Activated CD4-positive, CD25-positive, alpha-beta regulatory T cell treated with anti-CD3 and anti-CD28 coated beads, Interleukin-2, amount 50 U/mL, for 72 hours (primary cell): ENCODE results near the gene PARP11.

Experiments used
- DNase-seq: peaks from one replicate; pipeline ENCODE4 v3.0.0; 2021

Gene PARP11

GRCh38 chr12:3816266-3816665 lies 56.9 kb downstream of the PARP11 start:
- DNase-seq = no peak

DNA sequence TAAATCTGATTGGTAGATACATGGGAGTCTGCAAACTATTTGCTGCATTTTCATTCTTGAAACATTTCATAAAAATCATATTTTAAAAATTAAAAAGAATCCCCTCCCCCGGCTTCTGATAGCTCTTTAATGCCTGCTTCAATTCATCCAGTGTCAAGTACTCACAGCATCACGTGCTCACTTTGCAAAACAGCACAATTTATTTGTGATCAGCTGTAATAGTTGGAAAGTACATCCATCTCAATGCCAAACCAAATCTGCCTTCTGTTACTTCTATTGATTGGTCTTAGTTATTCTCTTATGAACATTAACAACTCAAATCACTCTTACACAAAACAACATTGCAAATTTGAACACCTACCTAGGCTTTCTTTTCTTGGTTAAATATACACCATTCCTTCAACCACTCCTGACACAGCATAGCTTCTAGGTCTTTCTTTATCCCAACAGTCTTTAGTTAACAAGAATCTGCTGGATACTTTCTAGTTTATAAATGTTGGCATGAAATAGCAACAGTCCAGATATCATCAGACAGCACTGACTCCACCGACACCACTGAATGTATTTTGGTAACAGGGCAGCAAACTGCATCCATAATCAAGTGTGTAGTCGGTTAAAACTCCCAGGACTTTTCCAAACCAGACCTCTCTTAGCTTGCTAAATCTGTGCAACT lies 58.0 kb downstream of the PARP11 start:
- DNase-seq = no peak

DNA sequence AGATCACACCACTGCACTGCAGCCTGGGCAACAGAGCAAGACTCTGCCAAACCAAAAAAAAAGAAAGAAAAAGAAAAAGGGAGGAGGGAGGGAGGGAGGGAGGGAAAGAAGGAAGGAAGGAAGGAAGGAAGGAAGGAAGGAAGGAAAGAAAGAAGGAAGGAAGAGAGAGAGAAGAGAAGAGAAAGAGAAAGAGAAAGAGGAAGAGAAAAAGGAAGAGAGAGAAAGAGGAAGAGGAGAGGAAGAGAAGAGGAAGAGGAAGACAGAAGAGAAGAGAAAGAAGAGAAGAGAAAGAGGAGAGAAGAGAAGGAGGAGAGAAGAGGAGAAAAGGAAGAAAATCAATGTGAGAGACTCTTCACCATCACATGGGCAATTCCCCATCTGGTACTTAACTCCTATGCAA lies 62.7 kb downstream of the PARP11 start:
- DNase-seq = no peak

DNA sequence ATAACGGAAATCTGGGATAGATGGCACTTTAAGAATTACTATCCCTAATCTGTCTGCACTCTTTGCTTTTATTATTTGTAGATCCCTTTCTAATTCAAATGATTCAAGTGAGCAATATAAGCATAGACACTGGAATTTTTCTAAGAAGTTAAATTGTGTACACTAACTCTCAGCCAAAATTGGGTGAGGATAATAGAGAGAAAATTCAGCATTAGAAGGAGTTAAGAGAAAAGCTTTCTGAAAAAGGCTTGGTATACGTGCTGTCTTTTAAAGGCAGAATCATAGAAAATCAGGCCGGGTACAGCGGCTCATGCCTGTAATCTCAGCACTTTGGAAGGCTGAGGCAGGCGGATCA lies 63.2 kb downstream of the PARP11 start:
- no peak for DNase-seq

DNA sequence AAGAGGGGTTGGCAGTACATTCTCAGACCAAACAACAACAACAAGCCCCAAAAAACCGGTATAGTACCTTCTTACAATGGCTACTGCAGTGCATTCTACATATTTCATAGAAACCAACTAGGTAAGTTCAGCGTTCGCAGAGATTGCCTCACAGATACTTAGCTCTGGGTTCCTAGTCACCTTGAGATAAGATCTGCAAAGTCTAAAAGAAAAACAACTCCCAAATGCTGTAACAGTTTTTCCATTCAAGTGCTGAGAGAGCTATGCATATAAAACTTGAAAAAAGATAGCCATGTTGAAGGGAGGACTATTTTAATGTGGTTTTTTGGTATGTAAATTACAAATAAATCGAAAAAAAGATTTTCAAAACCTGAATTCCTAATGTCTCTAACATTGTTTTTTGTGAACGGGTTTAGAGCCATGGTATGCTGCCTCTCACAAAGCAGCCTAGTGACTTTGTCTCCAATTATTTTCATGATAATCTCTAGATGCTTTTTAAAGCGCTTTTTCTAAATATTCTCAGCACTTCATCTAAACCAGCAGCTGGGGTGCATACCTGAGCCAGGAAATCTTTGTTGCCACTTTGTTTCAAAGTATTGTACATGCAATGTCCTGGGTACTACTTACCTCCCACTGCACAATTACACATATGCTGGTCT lies 63.7 kb downstream of the PARP11 start:
- no peak for DNase-seq

- no peak for DNase-seq
These were observed 68.1 kb downstream of the PARP11 start for GRCh38 chr12:3805077-3805476.

- peak; percentile 63 for DNase-seq
These were observed 69.2 kb downstream of the PARP11 start for GRCh38 chr12:3803865-3804472.

GRCh38 chr12:3802721-3803120 lies 70.5 kb downstream of the PARP11 start:
- no peak for DNase-seq

DNA sequence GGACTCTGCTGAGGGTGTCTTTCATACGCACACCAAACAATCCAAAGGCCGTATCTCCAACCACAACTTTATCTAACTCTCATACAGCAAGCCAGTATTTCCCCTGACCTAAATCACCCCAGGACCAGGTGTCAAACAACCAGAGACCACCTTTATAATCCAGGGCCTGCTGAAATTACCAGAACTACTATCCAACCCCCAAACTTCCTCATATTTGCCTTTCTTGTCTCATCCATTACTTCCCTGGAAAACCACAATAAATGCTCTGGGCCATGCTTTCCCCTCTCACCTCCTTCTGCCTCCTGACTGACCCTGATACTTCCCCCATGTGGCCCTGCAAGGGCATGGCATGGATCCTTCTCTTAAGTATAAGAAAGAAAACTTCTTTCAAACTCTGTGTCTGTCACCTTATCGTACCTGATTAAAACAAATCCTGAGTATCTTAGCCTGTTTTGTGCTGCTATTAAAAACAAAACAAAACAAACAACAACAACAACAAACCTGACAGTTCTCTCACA lies 75.6 kb downstream of the PARP11 start:
- DNase-seq = no peak

DNA sequence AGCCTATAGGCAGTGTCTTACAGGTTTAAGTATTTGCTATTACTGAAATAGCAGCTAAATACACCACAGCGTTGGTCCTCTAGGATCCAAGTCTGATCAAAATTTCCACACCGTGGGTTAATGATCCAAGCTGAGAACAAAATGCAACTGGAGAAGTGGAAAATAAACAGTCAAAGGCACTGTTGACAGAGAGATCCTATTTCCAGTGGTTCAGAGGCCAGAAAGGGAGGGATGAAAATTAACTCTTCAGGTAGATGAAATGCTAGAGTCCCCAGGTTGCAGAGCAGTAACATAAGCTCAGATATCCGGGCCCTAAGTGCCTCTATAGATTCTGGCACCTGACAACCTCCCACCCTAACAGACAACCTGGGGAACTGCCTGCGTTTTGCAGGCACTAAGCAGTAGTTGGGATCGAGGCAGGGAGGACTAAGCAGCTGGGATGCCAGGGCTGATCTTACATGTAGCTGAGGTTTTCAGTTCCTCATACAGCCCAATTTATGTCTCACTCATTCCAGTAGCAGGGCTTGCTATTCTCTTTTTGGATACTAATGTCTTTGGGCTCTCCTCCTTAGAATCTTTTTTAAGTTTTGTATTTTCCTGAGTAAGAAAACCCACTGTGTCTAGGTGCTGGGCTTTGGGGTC lies 77.6 kb downstream of the PARP11 start:
- no peak for DNase-seq

DNA sequence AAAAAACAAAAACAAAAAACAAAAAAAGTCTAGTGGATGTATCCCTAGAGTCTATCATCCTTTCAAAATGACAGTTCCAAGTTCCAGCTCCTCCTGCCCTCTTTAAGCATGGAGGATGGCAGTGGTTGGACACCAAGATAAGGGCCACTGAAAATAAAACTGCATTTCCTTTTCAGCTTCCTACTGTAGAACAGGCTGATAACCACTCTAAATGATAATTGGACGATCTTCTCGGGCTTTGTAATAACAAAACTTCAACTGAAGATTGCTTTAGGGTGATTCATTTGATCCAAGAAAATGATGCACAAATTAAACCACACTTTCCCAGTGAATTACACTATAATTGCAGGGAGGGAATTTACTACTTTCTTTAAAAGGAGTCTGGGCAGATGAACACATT lies 78.1 kb downstream of the PARP11 start:
- DNase-seq = no peak

- DNase-seq = no peak
These were observed 80.4 kb downstream of the PARP11 start for GRCh38 chr12:3792623-3793288.

DNA sequence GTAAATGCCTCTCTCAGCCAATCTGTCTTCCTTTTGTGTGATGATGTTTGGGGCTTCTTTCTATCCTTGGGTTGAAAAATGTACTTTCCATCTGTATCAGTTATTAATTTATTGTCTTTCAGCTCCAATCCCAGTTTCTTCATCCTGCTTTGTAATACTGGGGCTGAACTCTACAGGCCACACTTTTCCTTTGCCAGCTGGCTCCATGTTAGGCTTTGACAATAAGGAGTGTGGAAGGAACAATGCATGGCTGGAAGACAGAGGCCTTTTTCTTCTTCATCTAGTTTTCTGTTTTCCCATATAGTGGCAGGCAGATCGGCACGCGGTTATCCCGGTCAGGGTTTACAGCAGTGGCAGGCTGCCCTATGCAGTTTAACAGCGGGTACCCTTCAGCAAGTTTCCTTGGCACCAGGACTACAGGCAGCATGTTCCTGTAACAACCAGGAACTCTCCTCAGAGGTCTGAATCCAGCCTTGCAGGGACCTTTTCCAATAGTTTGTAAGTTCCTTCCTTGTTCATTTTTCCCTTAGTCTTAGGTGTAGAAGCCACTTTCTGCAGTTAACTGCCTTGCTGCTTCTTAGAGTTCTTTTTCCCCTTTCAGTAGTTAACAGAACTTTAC lies 81.8 kb downstream of the PARP11 start:
- no peak for DNase-seq

DNA sequence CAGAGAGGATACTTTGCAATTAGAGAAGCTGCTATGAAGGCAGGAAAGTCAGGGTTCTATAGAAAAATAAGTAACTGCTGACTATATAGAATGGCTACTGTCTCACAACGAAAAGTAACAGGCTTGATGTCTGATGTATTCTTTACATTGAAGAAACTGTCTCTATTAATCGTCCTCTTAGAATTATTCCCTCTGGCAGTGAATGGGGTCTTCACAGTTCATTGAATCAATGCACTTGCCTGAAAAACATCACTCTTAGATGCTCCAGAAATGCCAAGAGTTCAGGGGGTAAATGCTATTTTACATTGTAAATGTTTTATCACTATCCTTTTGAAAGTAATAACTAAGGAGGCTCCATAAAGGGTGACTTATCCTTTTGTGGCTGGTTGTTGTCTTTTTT lies 82.6 kb downstream of the PARP11 start:
- DNase-seq = no peak

- no peak for DNase-seq
These were observed 83.4 kb downstream of the PARP11 start for GRCh38 chr12:3789838-3790237.

DNA sequence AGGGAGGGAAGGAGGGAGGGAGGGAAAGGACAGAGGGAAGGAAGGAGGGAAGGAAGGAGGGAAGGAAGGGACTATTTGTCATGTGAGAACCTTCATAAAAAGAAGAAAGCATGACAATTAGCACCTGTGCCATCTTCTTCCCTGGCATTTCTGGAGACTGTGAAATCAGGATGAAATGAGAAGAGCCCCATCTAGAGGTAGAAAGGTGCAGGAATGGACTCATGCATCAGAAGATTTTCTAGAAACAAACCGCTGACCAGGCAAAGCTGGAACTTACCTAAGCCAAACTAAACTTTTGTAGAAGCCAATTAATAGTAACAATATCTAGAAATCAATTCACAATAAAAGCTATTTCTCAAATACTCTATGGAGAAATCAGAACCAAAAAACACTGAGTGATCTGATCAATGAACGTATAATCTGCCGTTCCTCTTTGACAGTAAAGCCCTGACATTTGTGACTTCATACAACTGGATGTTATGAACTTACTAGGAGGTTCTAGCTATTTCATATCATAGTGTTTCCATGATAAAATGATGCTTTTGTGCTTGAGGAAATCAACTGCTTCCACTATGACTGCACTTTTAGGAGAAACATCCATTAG lies 95.9 kb downstream of the PARP11 start:
- DNase-seq = no peak

- DNase-seq = no peak
These were observed 97.7 kb downstream of the PARP11 start for GRCh38 chr12:3775385-3776035.

DNA sequence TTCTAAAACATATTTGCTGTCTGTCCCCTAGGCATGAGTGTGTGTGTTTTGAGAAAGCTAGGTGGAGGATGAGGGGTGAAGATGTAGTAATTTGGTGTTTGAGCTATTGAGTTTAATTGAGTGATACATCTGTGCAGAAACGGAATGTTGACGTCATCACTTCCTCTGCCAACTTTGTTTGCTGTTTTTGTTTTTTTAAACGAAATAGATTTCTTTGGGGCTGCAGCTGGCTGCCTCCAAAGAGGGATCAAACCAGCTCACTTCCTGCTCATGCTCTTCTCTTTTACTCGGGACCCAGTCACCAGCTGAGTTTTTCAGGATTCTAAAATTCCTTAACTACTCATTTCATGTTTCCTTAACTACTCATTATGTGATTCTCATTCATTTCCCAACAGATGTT lies 100.8 kb downstream of the PARP11 start:
- no peak for DNase-seq

GRCh38 chr12:3771853-3772252 lies 101.3 kb downstream of the PARP11 start:
- no peak for DNase-seq

GRCh38 chr12:3770891-3771290 lies 102.3 kb downstream of the PARP11 start:
- DNase-seq = no peak

GRCh38 chr12:3768911-3769447 lies 104.2 kb downstream of the PARP11 start:
- no peak for DNase-seq
